B cell (primary cell): ENCODE data around the gene ERICH6B. TPM values are rescaled to one million over a fixed set of nuclear protein-coding genes. Genes with fewer than 3 reads are reported as not detected.

Source experiments
- ATAC-seq: fragments of 200-7000 bp; cut with Tn5 transposase; one replicate; pipeline ENCODE4 v1.10.0; 2021; ENCODE audit warnings: low read depth, mild to moderate bottlenecking, moderate number of reproducible peaks, moderate library complexity
- CTCF ChIA-PET: fragments of 350-600 bp; sonication (Branson Sonifier 250); formaldehyde crosslinking; loops from one replicate; lab custom pipeline; 2021; ENCODE audit warnings: antibody characterized with exemption, inconsistent platforms; lab: Charles Lee
- POLR2A ChIA-PET: fragments of 350-600 bp; sonication (Branson Sonifier 250); formaldehyde crosslinking; loops from one replicate; lab custom pipeline; 2021; ENCODE audit warnings: antibody characterized with exemption; lab: Charles Lee
- DNase-seq: peaks from one replicate; pipeline ENCODE4 v3.0.0; 2013
- H2AFZ ChIP-seq: 2 replicates; pipeline ENCODE4 v1.6.1; 2012; ENCODE audit warnings: mild to moderate bottlenecking, low read depth, low read length; ENCODE audit not compliant: insufficient read depth, poor library complexity, severe bottlenecking
- H3K27ac ChIP-seq, 2 donors: 1 replicate in 1 of 2; 2 replicates in 1 of 2; pipeline ENCODE4 v1.5.1; 2012 to 2013; ENCODE audit warnings: low read length in 2 of 2, mild to moderate bottlenecking in 2 of 2, moderate library complexity in 1 of 2
- H3K27me3 ChIP-seq, 4 experiments: fragments of 200-600 bp in 1 of 4; sonication (generic) in 1 of 4; replicated peaks in 1 of 4; 1 replicate in 2 of 4; 2 replicates in 2 of 4; pipeline versions ENCODE4 v1.6.1 to v1.7.0; 2013 to 2016; ENCODE audit warnings: low read length in 3 of 4, mild to moderate bottlenecking in 2 of 4, mixed read lengths in 1 of 4, moderate library complexity in 1 of 4; ENCODE audit not compliant: insufficient read depth in 4 of 4, control insufficient read depth in 3 of 4; ENCODE audit errors: control extremely low read depth in 1 of 4
- H3K36me3 ChIP-seq, 2 experiments: replicated peaks in 1 of 2; 1 replicate in 1 of 2; 2 replicates in 1 of 2; pipeline versions ENCODE4 v1.6.1 to v1.7.1; 2013; ENCODE audit warnings: low read length in 1 of 2; ENCODE audit not compliant: insufficient read depth in 2 of 2, control insufficient read depth in 1 of 2; ENCODE audit errors: control extremely low read depth in 1 of 2, extremely low read depth in 1 of 2
- H3K4me1 ChIP-seq, 2 donors: fragments of 200-600 bp in 1 of 2; sonication (generic) in 1 of 2; 1 replicate in 1 of 2; 2 replicates in 1 of 2; pipeline versions ENCODE4 v1.5.1 to v1.6.1; 2013 to 2017; ENCODE audit warnings: low read length in 2 of 2; ENCODE audit not compliant: control insufficient read depth in 2 of 2, insufficient read depth in 2 of 2
- H3K4me2 ChIP-seq: replicated peaks from 2 replicates; pipeline ENCODE3; 2012; ENCODE audit warnings: mild to moderate bottlenecking, low read depth, low read length; ENCODE audit not compliant: poor library complexity, severe bottlenecking
- H3K4me3 ChIP-seq, 5 experiments: fragments of 200-600 bp in 1 of 5; sonication (generic) in 1 of 5; 1 replicate in 3 of 5; 2 replicates in 2 of 5; pipeline versions ENCODE4 v1.5.1 to v1.7.0; 2011 to 2016; ENCODE audit warnings: low read length in 4 of 5, mild to moderate bottlenecking in 4 of 5, low read depth in 2 of 5, control low read depth in 1 of 5, moderate library complexity in 1 of 5; ENCODE audit not compliant: insufficient read depth in 1 of 5; ENCODE audit errors: control extremely low read depth in 1 of 5, extremely low read depth in 1 of 5
- H3K79me2 ChIP-seq: fragments of 200-600 bp; sonication (generic); one replicate; pipeline ENCODE4 v1.6.0; 2016; ENCODE audit warnings: low read length; ENCODE audit not compliant: control insufficient read depth, insufficient read depth
- H3K9ac ChIP-seq: fragments of 200-600 bp; sonication (generic); 2 replicates; pipeline ENCODE4 v1.6.1; 2017; ENCODE audit warnings: mild to moderate bottlenecking, low read length, moderate library complexity
- H3K9me3 ChIP-seq, 3 donors: one replicate each; pipeline versions ENCODE4 v1.6.1 to v1.7.1; 2013; ENCODE audit warnings: low read length in 2 of 3; ENCODE audit not compliant: control insufficient read depth in 2 of 3, insufficient read depth in 1 of 3; ENCODE audit errors: control extremely low read depth in 1 of 3
- H4K20me1 ChIP-seq: 2 replicates; pipeline ENCODE4 v1.6.0; 2012; ENCODE audit warnings: mild to moderate bottlenecking, low read length; ENCODE audit not compliant: insufficient read depth, control insufficient read depth, poor library complexity, severe bottlenecking
- H3K27ac Mint-ChIP-seq: one replicate; pipeline ENCODE4 v1.8.0; 2021; ENCODE audit warnings: mixed read lengths
- H3K27me3 Mint-ChIP-seq: one replicate; pipeline ENCODE4 v1.8.0; 2021; ENCODE audit warnings: mixed read lengths
- H3K4me1 Mint-ChIP-seq: one replicate; pipeline ENCODE4 v1.8.0; 2021; ENCODE audit warnings: mixed read lengths
- H3K4me3 Mint-ChIP-seq: one replicate; pipeline ENCODE4 v1.8.0; 2021; ENCODE audit warnings: mixed read lengths
- H3K9me3 Mint-ChIP-seq: one replicate; pipeline ENCODE4 v1.8.0; 2022; ENCODE audit warnings: mixed read lengths; ENCODE audit not compliant: insufficient read depth
- CTCF ChIP-seq: fragments of 200-600 bp; IDR thresholded peaks from one replicate; pipeline ENCODE4 v1.8.0; 2022; ENCODE audit warnings: antibody characterized with exemption, mild to moderate bottlenecking
- EZH2 ChIP-seq: IDR thresholded peaks from 2 replicates; pipeline ENCODE4 v1.6.1; 2012; ENCODE audit warnings: borderline replicate concordance, low read depth, mild to moderate bottlenecking, moderate library complexity, low read length; ENCODE audit not compliant: insufficient read depth, poor library complexity, severe bottlenecking
- WGBS: methylation state at CpG from one replicate; pipeline ENCODE4 v1.1.5; 2013; ENCODE audit warnings: missing lambda C conversion rate; ENCODE audit not compliant: insufficient coverage; 5-methylcytosine and 5-hydroxymethylcytosine counted together
- intact Hi-C: fragments of 100-400 bp; cut with micrococcal nuclease; formaldehyde crosslinking; loops from one replicate; pipeline ENCODE4 v1.10.0; 2022
- polyA plus RNA-seq: library from polyadenylated mRNA; depleted of rRNA; stranded (reverse); fragments of >200 nt; gene quantifications from 2 replicates; pipeline ENCODE4 v1.2.3, GENCODE V29; 2012
- total RNA-seq, 2 donors: library from RNA; stranded (reverse); fragments of 120-200 nt in 1 of 2; gene quantifications; 1 replicate in 1 of 2; 2 replicates in 1 of 2; pipeline versions ENCODE4 v1.2.3 to v1.2.4, GENCODE V29; 2013 to 2022

The ERICH6B gene
- total and polyA plus RNA-seq, 2 donors (not counting 1 experiment from before 2014, with no cell fraction given) = not detected

GRCh38 chr13:45590066-45590465, 25.5 kb downstream of the ERICH6B start:
- ATAC-seq (no peak), DNase-seq (no peak)
- H3K4me3 ChIP-seq = no peak overlapping the region
- H3K27me3 Mint-ChIP-seq = peaks cover 10% of the 10 kb centered on the region
- no peaks in the 10 kb centered on the region for H3K36me3 ChIP-seq
- H3K4me2 ChIP-seq = no peak overlapping the region
- no peak overlapping the region for H3K9ac ChIP-seq
- WGBS = 73% methylated on average over 3 of the region's 4 CpGs
- TF ChIP-seq EZH2 (no peak), CTCF (no peak)
- H3K27me3 ChIP-seq = no peaks in the 10 kb centered on the region
- H3K9me3 ChIP-seq = no peaks in the 10 kb centered on the region
- H3K79me2 ChIP-seq = no peaks in the 10 kb centered on the region
- H3K27ac ChIP-seq = no peak overlapping the region
- intact Hi-C loops = no loop called here
- no peaks in the 10 kb centered on the region for H3K9me3 Mint-ChIP-seq
- H4K20me1 ChIP-seq = no peaks in the 10 kb centered on the region
- ChIA-PET CTCF (no interaction called here), POLR2A (no interaction called here)
- H3K27ac Mint-ChIP-seq = no peak overlapping the region
- H3K4me1 Mint-ChIP-seq = no peaks in the 10 kb centered on the region
- H3K4me1 ChIP-seq = no peaks in the 10 kb centered on the region
- H3K4me3 Mint-ChIP-seq = no peak overlapping the region
- H2AFZ ChIP-seq = no peak overlapping the region

GRCh38 chr13:45587897-45588296, 27.6 kb downstream of the ERICH6B start:
- Histone ChIP-seq H2AFZ (no peak overlapping the region), H3K36me3 (no peaks in the 10 kb centered on the region), H4K20me1 (no peaks in the 10 kb centered on the region), H3K4me2 (no peak overlapping the region), H3K4me1 (no peaks in the 10 kb centered on the region), H3K79me2 (no peaks in the 10 kb centered on the region), H3K4me3 (no peak overlapping the region), H3K27me3 (peaks cover 0 to 2% (median 0%) of the 10 kb centered on the region in 4 experiments), H3K9me3 (no peaks in the 10 kb centered on the region), H3K27ac (no peak overlapping the region), H3K9ac (no peak overlapping the region)
- DNase-seq (no peak), ATAC-seq (no peak)
- H3K27ac Mint-ChIP-seq = no peak overlapping the region
- WGBS = 100% methylated on average over 1 of the region's 1 CpG
- H3K9me3 Mint-ChIP-seq = peaks cover 2% of the 10 kb centered on the region
- H3K4me3 Mint-ChIP-seq = no peak overlapping the region
- intact Hi-C loops = no loop called here
- CTCF ChIA-PET = no interaction called here
- peaks cover 12% of the 10 kb centered on the region for H3K27me3 Mint-ChIP-seq
- H3K4me1 Mint-ChIP-seq = no peaks in the 10 kb centered on the region
- POLR2A ChIA-PET = no interaction called here
- no peak for TF ChIP-seq CTCF
- no peak for TF ChIP-seq EZH2
